GM21447 (cell line): ENCODE measurements around the gene KCTD4.
"Not testable (repeated sequence)": the region's sequence is repeated elsewhere in the genome, so short reads cannot be mapped to it uniquely, and the experiment has no call there.

Experiments used
- ATAC-seq: cut with Tn5 transposase; IDR thresholded peaks from one replicate; pipeline ENCODE4 v1.9.1; 2021; ENCODE audit not compliant: unreplicated experiment

KCTD4 gene

DNA sequence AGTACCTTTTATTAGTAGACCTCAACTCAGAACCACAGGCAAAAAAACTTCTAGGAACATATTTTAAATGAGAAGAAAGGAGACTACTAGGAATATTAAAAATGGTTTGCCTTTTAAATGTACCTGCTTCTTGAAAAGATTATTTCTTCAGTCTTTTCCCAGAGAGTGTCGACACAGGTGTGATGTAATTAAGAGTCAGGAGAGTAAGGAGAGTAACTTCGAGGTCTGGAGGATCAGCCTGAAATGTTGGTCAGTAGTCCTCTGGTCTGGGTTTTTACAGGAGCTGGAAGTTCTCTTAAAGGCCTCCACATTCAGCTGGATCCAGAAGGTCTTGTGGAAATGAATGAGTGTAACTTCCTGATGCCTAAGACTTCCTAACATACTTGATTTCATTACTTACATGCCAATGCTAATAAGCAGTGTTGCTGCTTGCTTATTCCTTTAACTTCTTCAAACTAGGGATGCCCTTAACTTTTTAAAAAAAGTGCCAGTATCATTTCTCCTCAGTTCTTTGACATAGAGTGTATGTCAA is at the start of gene KCTD4:
Gene KCTD4, minus strand, starts transcription at position 345 of the 532 bp plus-strand sequence. CDS start 6,478 bp downstream, outside the sequence.
- no peak for ATAC-seq

DNA sequence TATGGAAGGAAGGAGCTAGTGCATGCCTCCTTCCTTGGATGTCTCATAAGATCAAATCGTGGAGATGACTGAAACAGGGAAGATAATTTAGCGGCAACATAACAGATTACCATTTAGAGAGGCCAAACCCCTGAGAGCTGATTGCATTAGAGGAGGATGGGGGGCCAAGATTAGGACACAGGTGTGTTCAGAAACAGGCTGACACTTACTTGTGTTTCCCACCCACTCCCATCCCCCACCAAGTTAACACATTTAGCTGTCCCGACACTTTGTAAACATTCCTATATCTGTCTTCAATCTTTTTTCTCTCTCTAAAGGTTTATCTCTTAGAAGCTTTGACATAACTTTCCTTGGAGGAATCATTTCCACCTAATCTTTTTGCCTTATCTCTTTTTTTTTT is 48.8 kb upstream of the KCTD4 start:
- no peak for ATAC-seq

DNA sequence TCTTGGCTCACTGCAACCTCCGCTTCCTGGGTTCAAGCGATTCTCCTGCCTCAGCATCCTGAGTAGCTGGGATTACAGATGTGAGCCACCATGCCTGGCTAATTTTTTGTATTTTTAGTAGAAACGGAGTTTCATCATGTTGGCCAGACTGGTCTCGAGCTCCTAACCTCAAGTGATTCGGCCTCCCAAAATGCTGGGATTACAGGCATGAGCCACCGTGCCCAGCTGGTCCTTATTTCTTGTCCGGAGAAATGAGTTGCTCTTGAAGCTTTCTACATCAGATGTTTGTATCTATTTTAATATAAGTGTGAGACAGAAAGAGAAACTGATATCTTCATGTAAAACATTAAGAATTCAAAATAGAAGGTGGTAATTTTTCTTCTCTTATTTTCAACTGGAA is 43.9 kb upstream of the KCTD4 start:
- not testable (repeated sequence) for ATAC-seq

DNA sequence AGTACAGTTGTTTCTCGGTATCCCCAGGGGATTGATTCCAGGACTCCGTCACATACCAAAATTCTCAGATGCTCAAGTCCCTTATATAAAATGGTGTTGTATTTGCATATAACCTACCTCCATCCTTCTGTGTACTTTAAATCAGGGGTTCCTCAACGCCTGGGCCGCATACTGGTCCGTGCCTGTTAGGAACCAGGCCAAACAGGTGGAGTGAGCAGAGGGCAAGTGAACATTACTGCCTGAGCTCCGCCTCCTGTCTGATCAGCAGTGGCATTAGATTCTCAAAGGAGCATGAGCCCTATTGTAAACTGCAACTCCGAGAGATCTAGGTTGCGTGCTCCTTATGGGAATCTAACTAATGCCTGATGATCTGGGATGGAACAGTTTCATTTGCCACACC is 42.2 kb upstream of the KCTD4 start:
- no peak for ATAC-seq

DNA sequence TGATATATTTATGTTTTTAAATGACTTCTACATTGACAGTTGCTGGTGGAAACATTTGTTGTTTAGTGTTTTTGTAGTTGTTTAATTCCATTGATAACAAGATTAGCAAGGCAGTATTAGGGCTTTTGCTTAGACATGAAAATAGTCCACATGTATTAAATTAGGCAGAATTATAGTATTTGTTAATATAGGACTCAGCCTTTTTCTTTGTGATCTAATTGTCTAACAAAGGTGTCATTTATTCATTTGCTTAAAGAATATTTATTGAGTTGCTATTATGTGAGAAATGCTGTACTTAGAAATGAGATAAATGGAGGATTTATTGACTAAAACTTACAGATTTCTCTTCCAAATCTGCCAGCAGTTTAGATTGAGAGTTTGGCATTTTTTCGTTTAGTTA is 41.7 kb upstream of the KCTD4 start:
- ATAC-seq: no peak

DNA sequence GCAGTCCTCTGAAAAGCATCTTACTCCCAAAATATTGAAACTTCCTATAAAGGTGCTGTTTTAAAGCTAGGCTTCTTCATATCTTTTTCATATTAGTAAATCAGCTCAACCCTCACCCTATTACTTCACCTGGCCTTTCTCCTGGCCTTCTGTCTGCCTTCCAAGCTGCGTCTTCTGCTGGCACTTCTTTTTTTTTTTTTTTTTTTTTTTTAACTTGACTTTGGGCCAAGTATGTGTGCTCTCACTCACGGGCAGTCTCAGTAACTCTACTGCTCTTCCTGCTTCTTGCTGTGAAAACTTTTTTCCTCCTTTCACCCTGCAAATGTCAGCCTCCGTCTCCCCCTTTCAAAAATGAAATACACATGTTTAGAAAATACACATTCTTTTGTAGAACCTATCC is 41.2 kb upstream of the KCTD4 start:
- ATAC-seq: no peak

DNA sequence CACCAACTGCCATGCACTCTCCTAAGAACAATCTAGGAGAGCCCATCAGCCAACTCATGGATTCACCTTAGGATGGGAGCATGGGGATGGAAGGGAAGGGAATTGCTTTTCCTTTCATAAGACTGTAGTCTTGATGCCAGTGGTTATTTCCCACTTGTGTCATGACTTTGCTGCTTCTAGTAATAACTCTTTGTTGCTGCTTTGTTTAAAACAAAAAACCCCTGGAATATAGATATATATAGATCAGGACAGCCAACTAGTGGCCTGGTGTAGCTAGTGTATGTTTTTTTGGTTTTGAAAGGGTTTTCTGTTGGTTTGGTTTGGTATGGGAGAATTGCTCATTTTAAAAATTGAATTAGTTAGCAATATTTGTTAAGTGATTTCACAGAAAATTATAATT is 39.3 kb upstream of the KCTD4 start:
- ATAC-seq: no peak

DNA sequence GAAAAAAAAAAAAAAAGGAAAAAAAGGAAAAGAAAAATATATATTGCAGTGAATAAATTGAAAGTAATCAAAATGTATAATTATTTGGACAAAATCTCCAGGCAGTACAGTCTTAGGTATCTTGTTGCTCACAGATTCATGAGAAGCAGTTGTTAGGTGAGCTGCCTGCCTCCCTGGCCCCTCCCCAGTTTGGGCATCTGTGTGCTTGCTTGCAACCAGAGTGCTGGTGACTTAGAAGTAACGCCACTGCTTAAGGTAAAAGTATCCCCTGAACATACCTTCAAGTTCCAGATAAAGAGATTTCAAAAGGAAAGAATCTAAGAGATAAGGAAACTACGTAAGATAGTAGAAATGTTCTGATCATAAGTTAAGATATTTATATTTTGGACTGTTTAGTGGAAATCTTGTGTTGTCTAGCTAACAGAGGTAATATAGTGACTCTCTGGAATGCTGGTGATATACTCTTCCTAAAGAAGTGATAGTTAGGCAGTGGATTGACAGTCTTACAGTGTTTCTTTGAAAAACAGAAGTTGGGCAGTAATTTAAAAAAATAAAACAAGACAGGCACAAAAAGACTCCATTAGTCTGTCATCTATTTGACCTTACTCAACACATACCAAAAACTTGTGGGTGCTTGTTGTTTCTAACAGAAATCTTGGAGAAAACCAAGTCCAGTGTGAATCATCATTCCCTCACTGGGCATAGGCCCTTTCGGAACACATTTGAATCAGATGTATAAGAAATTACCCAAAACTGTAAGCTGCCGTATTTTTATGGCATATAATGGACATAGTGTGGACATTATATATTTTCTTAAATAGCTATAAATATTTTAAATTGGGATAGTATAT is 38.3 kb upstream of the KCTD4 start:
- ATAC-seq: no peak

DNA sequence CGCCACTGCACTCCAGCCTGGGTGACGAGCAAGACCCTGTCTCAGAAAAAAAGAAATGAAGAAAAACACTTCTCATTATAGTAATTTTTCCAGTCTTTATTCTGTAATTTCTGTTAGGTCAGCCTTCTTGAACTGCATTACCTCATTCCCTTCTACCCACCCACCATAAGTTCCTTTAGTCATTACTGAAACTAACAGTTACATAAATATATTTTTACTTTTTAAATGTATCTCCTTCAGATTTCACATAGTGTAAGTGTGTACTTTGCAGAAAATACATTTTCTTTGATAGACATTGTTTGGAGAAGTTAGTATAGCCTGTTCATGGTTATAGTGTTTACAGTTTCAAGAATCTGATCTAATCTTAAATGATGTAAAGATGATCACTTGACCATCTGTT is 31.7 kb upstream of the KCTD4 start:
- ATAC-seq: no peak

DNA sequence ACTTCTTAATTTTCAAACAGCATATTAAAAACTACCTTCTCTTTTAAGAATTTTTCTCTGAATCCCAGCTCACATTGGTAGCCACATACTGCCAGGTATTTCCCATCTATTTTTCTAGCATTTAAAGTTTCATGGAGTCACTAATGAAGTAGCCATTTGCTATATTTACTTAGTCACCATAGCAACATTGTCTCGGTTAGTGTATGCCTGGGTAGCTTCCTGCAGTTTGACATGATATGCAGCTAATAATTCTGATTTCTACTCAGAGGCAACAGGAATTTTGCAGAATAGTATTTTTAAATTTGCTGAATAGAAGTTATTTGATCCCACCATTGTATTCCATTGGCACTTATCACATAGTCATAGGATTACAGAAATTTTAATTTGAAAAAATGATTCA is 30.9 kb upstream of the KCTD4 start:
- no peak for ATAC-seq

DNA sequence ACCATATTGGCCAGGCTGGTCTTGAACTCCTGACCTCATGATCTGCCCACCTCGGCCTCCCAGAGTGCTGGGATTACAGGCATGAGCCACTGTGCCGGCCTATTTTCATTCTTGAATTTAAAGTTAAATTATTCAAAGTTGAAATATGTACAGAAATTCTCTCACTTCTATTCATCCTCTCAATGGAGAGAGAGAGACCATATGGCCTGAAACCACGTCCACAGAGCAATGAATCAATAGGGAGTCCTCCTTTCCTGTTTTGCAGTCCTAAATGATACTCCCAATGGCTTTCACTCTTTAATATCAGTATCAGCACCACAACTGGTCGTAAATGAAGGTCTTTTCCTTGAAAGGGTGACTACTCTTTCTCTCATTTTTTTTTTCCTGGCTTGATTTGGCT is 30.5 kb upstream of the KCTD4 start:
- ATAC-seq: no peak

DNA sequence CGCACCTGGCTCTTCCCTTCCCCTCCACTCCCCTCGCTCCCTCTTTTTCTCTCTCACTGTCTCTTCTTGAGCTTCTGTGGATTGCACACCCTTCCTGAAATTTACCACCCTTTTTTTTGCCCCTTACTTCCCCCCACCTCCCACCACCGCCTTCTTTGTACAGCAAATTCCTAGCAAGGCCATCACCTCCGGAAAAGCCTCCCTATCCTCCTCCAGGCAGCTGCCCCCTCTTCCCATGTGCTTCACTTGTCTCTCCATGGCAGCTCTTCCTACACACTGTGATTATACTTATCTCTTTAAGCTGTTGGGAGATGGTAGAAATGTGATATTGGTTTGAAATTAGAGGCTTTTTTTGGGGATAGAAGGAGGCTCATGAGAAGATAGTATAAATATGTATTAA is 28.3 kb upstream of the KCTD4 start:
- no peak for ATAC-seq

DNA sequence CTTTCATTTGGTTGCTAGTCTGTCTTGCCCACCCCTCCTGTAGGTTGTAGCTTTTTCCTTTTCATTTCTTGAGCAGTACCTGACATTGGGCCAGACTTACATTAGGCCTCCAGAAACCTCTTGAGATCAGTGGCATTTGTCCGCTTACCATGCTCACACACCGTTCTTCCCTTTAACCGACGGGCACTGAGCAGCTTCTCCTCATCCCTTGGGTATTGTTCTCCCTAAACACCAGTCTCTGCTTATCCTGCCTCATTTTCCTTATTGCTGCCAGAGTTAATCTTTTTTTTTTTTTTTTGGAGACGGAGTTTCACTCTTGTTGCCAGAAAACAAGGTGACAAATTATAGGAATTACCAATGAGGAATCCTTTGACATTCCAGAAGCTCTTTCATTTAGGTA is 27.2 kb upstream of the KCTD4 start:
- no peak for ATAC-seq

DNA sequence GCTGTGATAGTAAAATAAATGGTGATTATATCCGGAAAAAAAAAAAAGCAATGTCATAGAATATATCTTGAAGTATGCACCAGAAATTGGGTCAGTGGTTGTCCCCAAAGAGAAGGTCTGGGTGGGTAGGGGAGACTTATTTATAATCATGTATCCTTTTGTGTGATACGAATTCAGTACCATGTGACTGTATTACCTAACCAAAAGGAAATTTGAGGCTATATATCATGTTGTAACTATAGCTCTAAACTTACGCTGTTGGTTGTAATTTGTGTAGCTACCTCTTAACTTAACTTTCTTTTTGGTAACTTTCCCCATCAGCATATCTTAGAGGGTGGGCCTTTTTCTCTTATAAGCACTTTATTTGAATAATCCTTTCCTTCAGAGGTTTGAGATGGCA is 25.2 kb upstream of the KCTD4 start:
- no peak for ATAC-seq

DNA sequence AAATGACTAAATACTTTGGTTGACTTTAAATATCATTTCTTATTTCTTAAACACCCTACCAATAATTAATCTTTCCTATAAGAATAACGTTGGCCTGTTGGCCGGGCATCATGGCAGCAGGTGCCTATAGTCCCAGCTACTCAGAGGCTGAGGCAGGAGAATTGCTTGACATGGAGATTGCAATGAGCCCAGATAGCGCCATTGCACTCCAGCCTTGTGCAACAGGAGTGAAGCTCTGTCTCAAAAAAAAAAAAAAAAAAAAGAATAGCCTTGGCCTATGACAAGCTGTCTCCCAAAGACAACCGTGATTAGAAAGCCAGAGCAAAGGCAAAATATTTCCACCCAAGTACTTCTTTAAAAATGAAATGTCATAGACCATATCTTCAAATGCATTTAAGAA is 24.5 kb upstream of the KCTD4 start:
- no peak for ATAC-seq

DNA sequence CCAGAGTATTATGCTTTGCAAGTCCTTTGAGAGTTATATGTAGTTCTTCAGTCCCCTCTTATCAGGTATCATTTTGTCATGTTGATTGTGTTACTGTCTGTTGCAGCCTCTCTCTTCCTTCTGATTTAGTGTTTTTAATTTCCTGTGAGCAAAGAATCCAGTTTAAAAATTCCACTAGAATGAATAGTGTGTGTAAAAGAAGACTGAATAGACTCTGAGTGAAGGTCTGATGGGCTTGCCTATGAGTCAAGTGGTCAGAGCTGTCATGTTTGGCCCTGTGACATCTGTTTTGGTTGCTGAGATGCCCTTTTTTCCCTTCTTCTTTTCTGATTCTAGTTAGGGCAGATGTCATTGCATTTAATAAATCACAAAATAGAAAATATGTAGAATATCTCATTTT is 23.3 kb upstream of the KCTD4 start:
- no peak for ATAC-seq

DNA sequence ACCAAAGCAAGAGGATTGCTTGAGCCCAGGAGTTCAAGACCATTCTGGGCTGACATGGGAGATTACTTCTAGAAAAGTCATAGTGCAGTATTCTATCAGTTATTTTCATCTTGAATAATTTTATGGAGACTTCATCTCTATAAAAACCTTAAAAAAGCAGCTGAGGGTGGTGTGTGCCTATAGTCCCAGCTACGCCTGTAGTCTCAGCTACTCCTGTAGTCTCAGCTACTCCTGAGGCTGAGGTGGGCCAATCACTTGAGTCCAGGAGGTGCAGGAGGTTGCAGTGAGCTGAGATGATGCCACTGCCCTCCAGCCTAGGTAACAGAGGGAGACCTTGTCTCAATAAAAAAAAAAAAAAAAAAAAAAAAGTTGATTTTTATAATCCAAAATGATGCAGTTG is 22.1 kb upstream of the KCTD4 start:
- no peak for ATAC-seq

DNA sequence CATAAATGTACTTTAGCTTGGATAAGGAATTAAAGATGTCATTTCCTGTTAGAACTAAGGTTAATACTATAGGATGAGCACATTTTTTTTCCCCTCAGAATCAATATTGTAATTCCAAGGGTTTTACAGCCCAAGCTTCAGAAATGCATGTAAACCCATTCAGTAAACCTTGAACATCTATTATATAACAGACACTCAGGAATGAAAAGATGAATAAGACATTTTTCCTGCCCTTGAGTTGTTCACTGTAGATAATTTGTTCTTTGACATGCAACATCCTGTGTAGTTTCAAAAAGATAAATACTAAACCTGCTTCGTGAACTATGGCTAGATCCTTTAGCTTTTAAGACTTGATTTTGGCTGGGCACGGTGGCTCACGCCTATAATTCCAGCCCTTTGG is 21.7 kb upstream of the KCTD4 start:
- ATAC-seq: no peak

DNA sequence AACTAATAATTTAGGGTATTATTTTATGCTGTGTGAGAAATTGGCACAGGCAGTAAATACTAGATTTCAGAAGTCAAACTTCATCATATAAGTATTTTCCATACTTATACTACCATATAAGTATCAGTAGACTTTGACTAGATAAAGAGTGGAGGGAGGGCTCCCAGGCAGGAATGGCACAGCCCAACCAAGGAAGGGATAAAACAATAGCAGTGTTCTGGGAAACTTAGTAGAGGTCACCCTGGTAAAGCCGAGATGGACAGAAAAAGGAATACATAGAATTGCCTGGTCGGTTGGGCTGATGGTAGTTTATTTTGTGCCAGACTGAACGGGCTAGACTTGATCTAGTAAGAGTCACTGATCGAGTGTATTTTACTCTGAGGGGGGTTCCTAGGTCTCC is 19.6 kb upstream of the KCTD4 start:
- no peak for ATAC-seq

DNA sequence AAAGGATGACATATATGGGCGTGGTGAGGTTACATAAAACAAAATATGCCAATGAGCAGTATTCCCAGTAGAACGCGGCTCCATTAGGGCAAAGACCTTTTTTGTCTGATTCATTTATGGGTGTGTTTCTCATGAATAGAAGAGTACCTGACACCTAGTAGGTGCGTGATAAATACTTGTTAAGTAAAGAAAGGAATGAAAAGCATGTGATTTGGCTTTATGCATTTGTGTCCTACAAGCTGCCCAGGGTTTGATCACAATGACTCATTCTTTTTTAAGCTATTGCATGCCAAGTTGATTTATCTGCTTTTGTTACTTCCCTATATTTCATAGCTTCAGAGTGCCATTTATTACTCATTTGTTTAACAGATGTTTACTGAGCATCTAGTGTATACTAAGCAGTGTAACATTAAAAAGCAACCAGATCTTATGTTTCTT is 19.1 kb upstream of the KCTD4 start:
- no peak for ATAC-seq

DNA sequence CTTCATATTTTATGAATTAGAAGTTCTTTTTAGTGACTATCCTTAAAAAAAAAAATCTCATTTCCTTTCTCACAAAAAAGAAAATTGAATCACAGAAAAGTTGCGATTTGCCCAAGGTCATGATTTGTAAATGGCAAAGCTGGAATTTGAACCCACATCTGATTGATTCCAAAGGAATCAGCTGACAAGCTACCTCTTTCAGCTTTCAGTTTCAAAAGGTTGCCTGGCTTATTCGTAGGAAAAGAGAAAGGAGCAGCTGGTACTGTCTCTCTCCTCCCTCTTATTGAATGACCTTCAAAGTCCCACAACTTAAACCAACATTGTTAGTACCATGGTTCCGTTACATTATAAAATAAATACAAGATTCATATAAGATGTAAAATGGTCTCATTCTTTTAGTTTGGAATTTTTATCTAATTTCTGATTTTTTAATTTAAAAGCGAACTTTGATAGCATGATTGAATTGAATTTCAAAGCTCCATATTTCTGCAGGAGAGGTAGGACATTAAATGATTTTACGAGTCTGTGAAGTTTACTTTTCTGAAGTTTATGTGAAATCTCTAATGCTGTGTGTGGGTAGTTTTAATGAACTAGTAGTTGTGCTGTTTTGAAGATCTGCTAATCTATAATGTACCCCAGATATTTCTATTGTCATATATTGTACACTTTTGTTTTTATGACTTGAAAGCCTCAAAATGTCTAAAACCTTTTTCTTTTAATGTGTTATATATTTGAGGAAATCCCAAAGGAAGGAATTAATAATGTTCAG is 18.5 kb upstream of the KCTD4 start:
- no peak for ATAC-seq

DNA sequence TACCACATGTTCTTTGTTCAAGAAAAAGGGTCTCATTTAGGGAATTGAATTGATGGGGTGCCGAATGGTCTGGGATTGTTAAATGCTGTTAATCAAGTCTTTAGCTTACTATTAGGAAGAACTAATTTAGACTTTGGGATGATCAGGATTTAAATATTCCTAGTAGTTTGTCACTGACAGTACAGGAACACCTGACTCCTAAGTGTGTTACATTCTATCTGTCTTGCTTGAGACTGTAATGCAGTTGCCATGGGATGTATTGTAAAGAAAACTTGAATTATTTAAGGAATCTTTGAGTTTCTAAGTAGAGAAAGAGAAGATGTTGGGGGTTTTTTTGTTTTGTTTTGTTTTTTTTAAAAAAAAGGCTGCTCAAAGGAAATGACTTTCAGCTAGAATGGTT is 17.8 kb upstream of the KCTD4 start:
- ATAC-seq: no peak
